Mesenchymal stem cell (in vitro differentiated cells and primary cell): Measurements from ENCODE around the gene ZNF333.

Experiments used
- DNase-seq: peaks from one replicate; pipeline ENCODE4 v3.0.0-alpha.2; 2013
- H2AFZ ChIP-seq: one replicate; pipeline ENCODE4 v1.6.1; 2013; ENCODE audit warnings: low read depth, mild to moderate bottlenecking, control low read depth, inconsistent platforms, low read length, moderate library complexity
- H2AK5ac ChIP-seq: 2 replicates; pipeline ENCODE4 v1.6.1; 2013; ENCODE audit warnings: low read length, moderate library complexity, mild to moderate bottlenecking, inconsistent platforms; ENCODE audit not compliant: severe bottlenecking
- H2BK120ac ChIP-seq: one replicate; pipeline ENCODE4 v1.6.1; 2013; ENCODE audit warnings: low read depth, mild to moderate bottlenecking, inconsistent platforms, low read length, moderate library complexity
- H2BK12ac ChIP-seq, 2 experiments: one replicate each; pipeline ENCODE4 v1.6.1; 2013; ENCODE audit warnings: inconsistent platforms in 2 of 2, low read length in 2 of 2, mild to moderate bottlenecking in 2 of 2, moderate library complexity in 2 of 2, control low read depth in 1 of 2
- H2BK15ac ChIP-seq: one replicate; pipeline ENCODE4 v1.6.1; 2013; ENCODE audit warnings: mild to moderate bottlenecking, low read depth, inconsistent platforms; ENCODE audit not compliant: poor library complexity, severe bottlenecking
- H2BK5ac ChIP-seq: 2 replicates; pipeline ENCODE4 v1.6.1; 2013; ENCODE audit warnings: low read depth, mild to moderate bottlenecking, low read length, control low read depth, inconsistent platforms; ENCODE audit not compliant: poor library complexity, severe bottlenecking
- H3K14ac ChIP-seq, 2 experiments: one replicate each; pipeline ENCODE4 v1.6.1; 2013; ENCODE audit warnings: inconsistent platforms in 2 of 2, low read length in 2 of 2, control low read depth in 1 of 2, mild to moderate bottlenecking in 1 of 2, moderate library complexity in 1 of 2
- H3K18ac ChIP-seq, 2 experiments: one replicate each; pipeline ENCODE4 v1.6.1; 2013; ENCODE audit warnings: inconsistent platforms in 2 of 2, low read length in 2 of 2, control low read depth in 1 of 2, low read depth in 1 of 2, mild to moderate bottlenecking in 1 of 2
- H3K23ac ChIP-seq, 2 experiments: one replicate each; pipeline ENCODE4 v1.6.1; 2013; ENCODE audit warnings: inconsistent platforms in 2 of 2, low read length in 2 of 2, mild to moderate bottlenecking in 2 of 2, moderate library complexity in 2 of 2, control low read depth in 1 of 2
- H3K27ac ChIP-seq: 2 replicates; pipeline ENCODE4 v1.5.1; 2013; ENCODE audit warnings: mild to moderate bottlenecking, moderate library complexity, low read length, control low read depth, inconsistent platforms; ENCODE audit not compliant: poor library complexity, severe bottlenecking
- H3K27me3 ChIP-seq, 2 experiments: 2 replicates each; pipeline versions ENCODE4 v1.6.1 to v1.7.0; 2013; ENCODE audit warnings: low read length in 2 of 2, mild to moderate bottlenecking in 2 of 2, moderate library complexity in 2 of 2, control low read depth in 1 of 2, inconsistent platforms in 1 of 2; ENCODE audit not compliant: control insufficient read depth in 1 of 2, insufficient read depth in 1 of 2
- H3K36me3 ChIP-seq, 2 experiments: 2 replicates each; pipeline versions ENCODE4 v1.6.1 to v1.7.0; 2013; ENCODE audit warnings: low read length in 2 of 2, control low read depth in 1 of 2, inconsistent platforms in 1 of 2, low read depth in 1 of 2, mild to moderate bottlenecking in 1 of 2; ENCODE audit not compliant: insufficient read depth in 2 of 2, control insufficient read depth in 1 of 2
- H3K4ac ChIP-seq, 2 experiments: one replicate each; pipeline ENCODE4 v1.6.1; 2013; ENCODE audit warnings: inconsistent platforms in 2 of 2, low read length in 2 of 2, mild to moderate bottlenecking in 2 of 2, moderate library complexity in 2 of 2, control low read depth in 1 of 2, low read depth in 1 of 2
- H3K4me1 ChIP-seq: 2 replicates; pipeline ENCODE4 v1.6.1; 2013; ENCODE audit warnings: low read depth, low read length, control low read depth; ENCODE audit not compliant: control insufficient read depth, insufficient read depth
- H3K4me2 ChIP-seq: 2 replicates; pipeline ENCODE4 v1.6.1; 2013; ENCODE audit warnings: low read length, mild to moderate bottlenecking, inconsistent platforms; ENCODE audit not compliant: poor library complexity, severe bottlenecking
- H3K4me3 ChIP-seq, 2 experiments: 2 replicates each; pipeline versions ENCODE4 v1.5.1 to v1.7.0; 2013; ENCODE audit warnings: low read length in 2 of 2, mild to moderate bottlenecking in 2 of 2, control low read depth in 1 of 2, low read depth in 1 of 2; ENCODE audit not compliant: insufficient read depth in 1 of 2
- H3K79me1 ChIP-seq: replicated peaks from 2 replicates; pipeline ENCODE4 v1.6.1; 2013; ENCODE audit warnings: mild to moderate bottlenecking, control low read depth, low read length, inconsistent platforms; ENCODE audit not compliant: poor library complexity, severe bottlenecking
- H3K9ac ChIP-seq: 2 replicates; pipeline ENCODE4 v1.7.0; 2013; ENCODE audit warnings: mild to moderate bottlenecking, low read length, moderate library complexity
- H3K9me3 ChIP-seq: 2 replicates; pipeline ENCODE4 v1.7.0; 2013; ENCODE audit warnings: mild to moderate bottlenecking, low read length; ENCODE audit not compliant: control insufficient read depth
- H4K8ac ChIP-seq: one replicate; pipeline ENCODE4 v1.6.1; 2013; ENCODE audit warnings: inconsistent platforms, mild to moderate bottlenecking, low read length, moderate library complexity
- H4K91ac ChIP-seq: one replicate; pipeline ENCODE4 v1.6.1; 2013; ENCODE audit warnings: mild to moderate bottlenecking, low read length, inconsistent platforms
- WGBS: methylation state at CpG from one replicate; pipeline ENCODE4 v1.1.7; 2013; ENCODE audit warnings: mixed read lengths; 5-methylcytosine and 5-hydroxymethylcytosine counted together

Gene ZNF333

DNA sequence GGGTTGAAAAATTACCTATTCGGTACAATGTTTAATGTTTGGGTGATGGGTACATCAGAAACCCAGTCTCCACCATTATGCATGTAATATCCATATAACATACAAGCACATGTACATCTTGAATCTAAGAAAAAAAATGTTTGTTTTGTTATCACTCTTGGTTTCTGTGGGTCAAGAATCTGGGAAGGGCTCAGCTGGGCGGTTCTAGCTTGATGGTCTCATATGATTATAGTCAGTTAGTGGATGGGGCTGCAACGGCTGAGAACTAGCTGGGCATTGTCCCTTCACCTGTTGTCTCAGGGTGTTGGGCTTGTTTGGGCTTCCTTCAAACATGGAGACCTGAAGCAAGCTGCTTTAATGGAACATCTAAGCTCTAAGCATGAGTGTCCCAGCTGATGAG lies 19.9 kb upstream of the ZNF333 start:
- H3K4me3 ChIP-seq, result no peak overlapping the region
- no peaks in the 10 kb centered on the region for H3K79me1 ChIP-seq
- H2AFZ ChIP-seq, result no peak overlapping the region
- no peak overlapping the region for H3K4me2 ChIP-seq
- H4K91ac ChIP-seq, result no peak overlapping the region
- no peaks in the 10 kb centered on the region for H3K36me3 ChIP-seq
- no peaks in the 10 kb centered on the region for H3K4me1 ChIP-seq
- 50% methylated on average over 2 of the region's 3 CpGs for WGBS
- no peak overlapping the region for H2BK12ac ChIP-seq
- H3K14ac ChIP-seq, result no peak overlapping the region
- no peak overlapping the region for H2BK120ac ChIP-seq
- H3K9ac ChIP-seq, result no peak overlapping the region
- no peak overlapping the region for H3K27ac ChIP-seq
- peaks cover 0 to 7% of the 10 kb centered on the region in 2 experiments for H3K27me3 ChIP-seq
- no peak overlapping the region for H4K8ac ChIP-seq
- no peak overlapping the region for H2AK5ac ChIP-seq
- H3K4ac ChIP-seq, result no peak overlapping the region
- no peak for DNase-seq
- H3K18ac ChIP-seq, result no peak overlapping the region
- no peak overlapping the region for H3K23ac ChIP-seq
- no peak overlapping the region for H2BK15ac ChIP-seq
- peaks cover 3% of the 10 kb centered on the region for H3K9me3 ChIP-seq
- no peak overlapping the region for H2BK5ac ChIP-seq

DNA sequence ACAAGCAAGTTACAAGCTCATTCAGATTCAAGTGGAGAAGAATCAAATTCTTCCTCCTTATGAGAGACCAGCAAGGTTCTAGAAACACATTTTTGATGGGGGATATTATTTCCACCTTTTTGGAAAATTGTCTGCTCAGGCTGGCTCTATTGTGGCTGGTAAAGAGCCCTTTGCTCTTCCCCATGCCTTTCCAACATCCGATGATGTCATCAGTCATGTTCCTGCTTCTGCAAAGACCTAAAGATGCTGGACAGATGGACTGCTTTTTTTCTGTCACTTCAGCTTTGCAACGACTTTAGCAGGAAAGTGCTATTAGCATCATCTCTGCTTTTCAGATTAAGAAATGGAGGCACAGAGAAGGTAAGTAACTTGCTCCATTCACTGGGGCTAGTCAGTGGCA lies 19.4 kb upstream of the ZNF333 start:
- Histone ChIP-seq H4K91ac (no peak overlapping the region), H4K8ac (no peak overlapping the region), H3K27ac (no peak overlapping the region), H3K23ac (no peak overlapping the region), H2BK5ac (no peak overlapping the region), H3K4me3 (no peak overlapping the region), H3K14ac (no peak overlapping the region), H2AK5ac (no peak overlapping the region), H3K4ac (no peak overlapping the region), H3K18ac (no peak overlapping the region), H2AFZ (no peak overlapping the region), H3K27me3 (peaks cover 0 to 7% of the 10 kb centered on the region in 2 experiments), H2BK12ac (no peak overlapping the region), H3K4me1 (no peaks in the 10 kb centered on the region), H3K79me1 (no peaks in the 10 kb centered on the region), H3K4me2 (no peak overlapping the region), H2BK120ac (no peak overlapping the region), H3K36me3 (no peaks in the 10 kb centered on the region), H3K9ac (no peak overlapping the region), H3K9me3 (peaks cover 3% of the 10 kb centered on the region), H2BK15ac (no peak overlapping the region)
- no peak for DNase-seq
- WGBS, result 46% methylated on average over 2 of the region's 2 CpGs

DNA sequence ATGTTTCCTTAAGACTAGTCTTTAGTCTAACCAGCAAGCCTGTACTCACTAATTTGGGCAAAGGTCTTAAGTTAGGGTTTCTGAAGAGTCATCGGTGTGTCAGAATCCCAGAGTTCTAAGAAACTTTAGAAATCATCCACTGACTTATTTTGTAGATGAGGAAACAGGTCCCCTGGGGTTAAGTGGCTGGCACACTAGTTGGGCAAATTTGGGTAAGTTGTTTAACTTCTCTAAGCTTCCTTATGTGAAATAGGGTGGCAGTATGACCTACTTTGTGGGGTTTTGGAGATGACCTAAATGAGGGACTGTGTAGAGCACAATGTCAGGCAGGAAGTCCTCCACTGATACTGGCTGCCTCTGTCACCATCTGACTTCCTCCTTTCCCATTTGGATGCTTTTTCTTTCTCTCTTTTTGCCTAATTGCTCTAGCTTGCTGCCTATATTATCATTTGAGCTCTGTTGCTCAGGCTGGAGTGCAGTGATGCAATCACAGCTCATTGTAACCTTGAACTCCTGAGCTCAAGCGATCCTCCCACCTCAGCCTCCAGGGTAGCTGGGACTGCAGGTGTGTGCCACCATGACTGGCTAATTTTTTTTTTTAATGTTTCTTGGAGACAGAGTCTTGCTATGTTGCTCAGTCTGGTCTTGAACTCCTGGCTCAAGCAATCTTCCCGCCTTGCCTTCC lies 17.5 kb upstream of the ZNF333 start:
- no peak overlapping the region for H2BK5ac ChIP-seq
- H3K27me3 ChIP-seq, result peaks cover 0 to 7% of the 10 kb centered on the region in 2 experiments
- no peak overlapping the region for H3K9ac ChIP-seq
- H3K79me1 ChIP-seq, result no peaks in the 10 kb centered on the region
- WGBS, result 80% methylated on average over 3 of the region's 3 CpGs
- H3K36me3 ChIP-seq, result no peaks in the 10 kb centered on the region
- no peak overlapping the region for H3K23ac ChIP-seq
- H2BK12ac ChIP-seq, result no peak overlapping the region
- no peak overlapping the region for H3K4ac ChIP-seq
- H2BK120ac ChIP-seq, result no peak overlapping the region
- no peak overlapping the region for H2AK5ac ChIP-seq
- peaks cover 3% of the 10 kb centered on the region for H3K9me3 ChIP-seq
- no peak overlapping the region for H3K14ac ChIP-seq
- no peaks in the 10 kb centered on the region for H3K4me1 ChIP-seq
- no peak overlapping the region for H3K4me3 ChIP-seq
- DNase-seq, result no peak
- H2AFZ ChIP-seq, result no peak overlapping the region
- H4K91ac ChIP-seq, result no peak overlapping the region
- H3K18ac ChIP-seq, result no peak overlapping the region
- no peak overlapping the region for H4K8ac ChIP-seq
- no peak overlapping the region for H3K27ac ChIP-seq
- no peak overlapping the region for H3K4me2 ChIP-seq
- no peak overlapping the region for H2BK15ac ChIP-seq

DNA sequence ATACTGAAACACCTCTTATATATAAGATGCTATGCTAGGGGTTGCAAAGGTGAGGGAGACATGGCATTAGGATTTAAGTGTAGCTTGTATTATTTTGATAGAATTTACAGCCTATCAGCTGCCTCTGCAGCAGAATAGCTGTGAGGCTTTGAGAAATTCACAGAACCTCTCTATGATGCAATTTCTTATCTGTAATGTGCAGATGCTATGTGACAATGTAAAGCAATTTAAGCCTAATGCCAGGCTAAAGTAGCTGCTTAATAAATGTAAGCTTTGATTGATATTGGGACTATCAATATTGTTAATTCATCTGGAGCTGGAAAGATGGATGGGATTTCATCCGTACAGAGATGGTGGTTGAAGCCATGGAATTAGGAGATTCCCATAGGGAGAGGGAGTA lies 16.8 kb upstream of the ZNF333 start:
- 75% methylated on average over 1 of the region's 1 CpG for WGBS
- H3K18ac ChIP-seq, result no peak overlapping the region
- H3K4me1 ChIP-seq, result no peaks in the 10 kb centered on the region
- H2BK15ac ChIP-seq, result no peak overlapping the region
- no peak for DNase-seq
- H3K14ac ChIP-seq, result no peak overlapping the region
- no peak overlapping the region for H3K4me2 ChIP-seq
- H4K8ac ChIP-seq, result no peak overlapping the region
- no peaks in the 10 kb centered on the region for H3K36me3 ChIP-seq
- H3K79me1 ChIP-seq, result no peaks in the 10 kb centered on the region
- H2BK12ac ChIP-seq, result no peak overlapping the region
- H2BK5ac ChIP-seq, result no peak overlapping the region
- H3K9ac ChIP-seq, result no peak overlapping the region
- H3K4me3 ChIP-seq, result no peak overlapping the region
- no peak overlapping the region for H2AFZ ChIP-seq
- no peak overlapping the region for H3K4ac ChIP-seq
- no peak overlapping the region for H4K91ac ChIP-seq
- H2AK5ac ChIP-seq, result no peak overlapping the region
- peaks cover 0 to 7% of the 10 kb centered on the region in 2 experiments for H3K27me3 ChIP-seq
- peaks cover 3% of the 10 kb centered on the region for H3K9me3 ChIP-seq
- no peak overlapping the region for H3K27ac ChIP-seq
- no peak overlapping the region for H2BK120ac ChIP-seq
- no peak overlapping the region for H3K23ac ChIP-seq
